HCEC 1CT (cell line): ENCODE measurements around the gene CAND1.
"Not testable (repeated sequence)": the region's sequence is repeated elsewhere in the genome, so short reads cannot be mapped to it uniquely, and the experiment has no call there.

Experiments
- DNase-seq: peaks from one replicate; pipeline ENCODE4 v3.0.0-alpha.2; 2017

The CAND1 gene

DNA sequence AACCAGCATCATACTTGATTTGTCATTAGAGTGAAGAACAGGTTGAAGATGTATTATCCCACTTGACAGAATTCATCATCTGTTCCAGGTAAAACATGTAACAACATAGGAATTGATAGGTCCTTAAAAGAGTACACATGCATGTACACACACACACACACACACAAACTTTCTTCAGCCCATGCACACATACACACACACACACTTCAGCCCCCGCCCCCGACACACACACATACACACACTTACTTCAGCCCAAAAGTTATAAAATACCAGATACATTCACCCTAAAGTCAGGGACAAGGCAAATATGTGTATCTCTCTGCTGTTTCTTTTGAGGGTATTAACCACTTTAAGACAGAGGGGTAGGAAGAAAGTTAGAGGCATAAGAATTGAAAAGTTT lies 15.4 kb downstream of the CAND1 start:
- DNase-seq = no peak

GRCh38 chr12:67286257-67286656 lies 17.1 kb downstream of the CAND1 start:
- DNase-seq = no peak

DNA sequence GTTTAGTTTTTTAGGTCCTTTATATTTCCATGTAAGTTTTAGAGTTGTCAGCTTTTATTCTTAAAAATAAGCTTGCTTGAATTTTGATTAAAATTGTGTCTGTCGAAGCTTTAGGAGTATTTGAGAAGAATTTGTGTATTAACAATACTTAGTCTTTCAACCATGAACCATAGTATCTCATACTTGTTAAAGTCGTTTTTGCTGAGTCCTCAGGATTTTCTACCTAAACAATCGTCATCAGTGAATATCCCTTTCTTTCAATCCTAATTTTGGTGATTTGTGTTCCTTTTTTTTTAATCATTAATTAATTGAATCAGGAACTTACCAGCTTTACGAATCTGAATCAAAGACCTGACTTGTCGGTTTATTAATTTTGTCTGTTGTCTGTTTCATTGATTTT lies 18.2 kb downstream of the CAND1 start:
- DNase-seq = no peak

- no peak for DNase-seq
Observed at GRCh38 chr12:67288561-67288960, 19.4 kb downstream of the CAND1 start.

DNA sequence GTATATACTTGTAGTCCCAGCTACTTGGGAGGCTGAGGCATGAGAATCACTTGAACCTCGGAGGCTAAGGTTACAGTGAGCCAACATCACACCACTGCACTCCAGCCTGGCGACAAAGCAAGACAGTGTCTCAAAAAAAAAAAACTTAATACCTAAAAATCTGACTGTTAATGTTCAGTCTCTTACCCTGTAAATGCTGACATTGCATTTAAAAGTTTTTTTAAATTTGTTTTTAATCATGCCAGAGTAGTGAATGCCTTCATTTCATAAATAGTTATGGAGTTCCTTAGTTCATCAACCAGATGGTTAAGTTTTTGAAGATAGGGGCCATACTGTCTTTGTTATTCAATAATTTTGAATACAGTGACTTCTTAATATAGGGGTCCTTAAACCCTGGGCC lies 21.2 kb downstream of the CAND1 start:
- no peak for DNase-seq

- no peak for DNase-seq
Observed at GRCh38 chr12:67299526-67299925, 30.4 kb downstream of the CAND1 start.

GRCh38 chr12:67299926-67300325 lies 30.8 kb downstream of the CAND1 start:
- no peak for DNase-seq

DNA sequence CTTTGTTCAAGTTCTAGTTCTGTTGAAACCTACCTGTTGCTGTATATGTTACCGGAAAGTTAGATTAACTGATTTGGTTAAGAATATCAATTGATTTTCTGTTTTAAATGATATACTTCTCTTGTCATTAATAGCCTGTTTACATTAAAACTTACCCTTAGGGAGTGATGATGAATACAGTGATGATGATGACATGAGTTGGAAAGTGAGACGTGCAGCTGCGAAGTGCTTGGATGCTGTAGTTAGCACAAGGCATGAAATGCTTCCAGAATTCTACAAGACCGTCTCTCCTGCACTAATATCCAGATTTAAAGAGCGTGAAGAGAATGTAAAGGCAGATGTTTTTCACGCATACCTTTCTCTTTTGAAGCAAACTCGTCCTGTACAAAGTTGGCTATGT lies 33.0 kb downstream of the CAND1 start:
- DNase-seq = no peak

GRCh38 chr12:67305544-67305943 lies 36.4 kb downstream of the CAND1 start:
- no peak for DNase-seq

GRCh38 chr12:67306712-67307111 lies 37.6 kb downstream of the CAND1 start:
- no peak for DNase-seq

DNA sequence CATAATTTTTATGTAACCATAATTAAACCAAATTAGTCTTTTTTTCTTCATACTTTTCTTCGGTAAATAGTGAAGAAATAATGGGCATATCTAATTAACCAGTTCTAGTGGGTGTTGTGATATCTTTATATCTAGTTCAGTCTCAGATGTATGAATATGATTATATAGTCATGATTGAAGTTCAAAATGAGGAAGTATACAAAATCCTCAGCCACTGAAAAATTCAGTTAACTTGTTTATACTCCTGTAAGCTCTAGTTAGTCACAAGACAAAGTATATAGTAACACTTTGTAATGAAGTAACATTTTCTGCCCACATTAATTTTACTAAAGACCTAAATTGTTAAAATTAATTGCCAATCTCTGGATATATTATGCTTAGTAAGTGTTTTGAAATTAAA lies 46.5 kb downstream of the CAND1 start:
- no peak for DNase-seq

DNA sequence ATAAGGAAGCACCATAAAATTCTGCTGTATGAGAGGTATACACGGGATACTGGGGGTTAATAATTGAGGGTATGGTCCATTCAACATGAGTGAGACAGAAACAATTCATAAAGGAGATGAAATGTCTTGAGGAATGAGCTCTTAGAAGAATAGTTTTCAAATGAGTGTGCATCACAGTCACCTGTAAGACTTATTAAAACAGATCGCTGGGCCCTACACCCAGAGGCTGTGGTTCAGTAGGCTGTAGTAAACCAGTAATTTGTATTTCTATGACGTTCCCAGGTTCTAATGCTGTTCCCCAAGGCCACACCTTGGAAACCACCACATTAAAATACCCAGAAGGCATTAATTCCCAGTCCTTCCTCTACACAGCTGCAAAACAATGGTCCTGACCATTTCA lies 49.6 kb downstream of the CAND1 start:
- DNase-seq = no peak

- DNase-seq = no peak
Observed at GRCh38 chr12:67319936-67320335, 50.8 kb downstream of the CAND1 start.

DNA sequence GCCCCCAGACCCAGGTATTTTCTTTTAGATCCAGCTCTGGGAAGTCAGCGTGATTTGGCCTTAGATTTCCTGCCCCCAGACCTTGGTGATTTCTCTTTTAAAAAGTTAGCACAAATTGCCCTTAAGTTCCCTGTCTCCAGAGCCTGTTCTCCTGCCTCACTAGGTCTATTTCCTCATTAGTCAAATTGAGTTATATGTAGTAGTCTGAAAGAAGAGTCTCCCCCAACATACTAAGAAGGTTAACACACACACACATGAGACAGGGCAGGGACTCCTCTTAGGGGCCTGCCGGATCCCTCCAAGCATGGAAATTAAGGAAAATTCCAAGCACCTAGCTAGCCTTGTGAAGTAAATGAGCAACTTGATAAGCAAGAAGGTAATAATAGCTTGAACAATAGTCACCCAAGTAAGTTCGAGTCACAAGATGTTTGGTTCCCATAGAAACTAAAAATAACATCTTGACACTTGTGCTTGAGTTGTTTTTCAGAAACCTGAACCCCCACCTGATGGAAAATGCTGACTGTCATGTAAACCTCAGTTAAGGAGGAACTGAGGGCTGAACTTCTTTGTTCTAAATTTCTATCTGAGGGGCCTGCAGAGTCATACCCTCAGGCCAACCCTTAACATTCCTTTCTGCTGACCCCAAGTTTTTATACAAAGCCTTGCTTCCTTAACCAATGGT lies 51.6 kb downstream of the CAND1 start:
- no peak for DNase-seq

- DNase-seq = no peak
Observed at GRCh38 chr12:67322580-67322979, 53.4 kb downstream of the CAND1 start.

GRCh38 chr12:67323007-67323406 lies 53.8 kb downstream of the CAND1 start:
- no peak for DNase-seq

- no peak for DNase-seq
Observed at GRCh38 chr12:67326637-67327036, 57.5 kb downstream of the CAND1 start.

- no peak for DNase-seq
Observed at GRCh38 chr12:67327466-67327865, 58.3 kb downstream of the CAND1 start.

GRCh38 chr12:67331123-67331522 lies 62.0 kb downstream of the CAND1 start:
- DNase-seq = no peak

- no peak for DNase-seq
Observed at GRCh38 chr12:67331828-67332227, 62.7 kb downstream of the CAND1 start.

GRCh38 chr12:67333649-67334048 lies 64.5 kb downstream of the CAND1 start:
- DNase-seq = no peak

DNA sequence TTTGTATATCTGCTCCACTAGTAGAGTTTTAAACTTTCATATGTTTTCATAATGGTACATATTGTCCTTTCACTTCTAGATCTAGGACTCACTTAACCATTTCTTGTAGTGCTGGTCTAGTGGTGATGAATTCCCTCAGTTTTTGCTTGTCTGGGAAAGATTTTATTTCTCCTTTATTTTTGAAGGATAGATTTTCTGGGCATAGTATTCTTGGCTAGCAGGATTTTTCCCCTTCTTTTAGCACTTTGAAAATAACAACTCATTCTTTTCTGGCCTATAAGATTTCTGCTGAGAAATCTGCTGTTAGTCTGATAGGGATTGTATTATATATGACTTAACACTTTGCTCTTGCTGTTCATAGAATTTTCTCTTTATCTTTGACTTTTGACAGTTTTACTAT lies 69.3 kb downstream of the CAND1 start:
- DNase-seq = no peak

DNA sequence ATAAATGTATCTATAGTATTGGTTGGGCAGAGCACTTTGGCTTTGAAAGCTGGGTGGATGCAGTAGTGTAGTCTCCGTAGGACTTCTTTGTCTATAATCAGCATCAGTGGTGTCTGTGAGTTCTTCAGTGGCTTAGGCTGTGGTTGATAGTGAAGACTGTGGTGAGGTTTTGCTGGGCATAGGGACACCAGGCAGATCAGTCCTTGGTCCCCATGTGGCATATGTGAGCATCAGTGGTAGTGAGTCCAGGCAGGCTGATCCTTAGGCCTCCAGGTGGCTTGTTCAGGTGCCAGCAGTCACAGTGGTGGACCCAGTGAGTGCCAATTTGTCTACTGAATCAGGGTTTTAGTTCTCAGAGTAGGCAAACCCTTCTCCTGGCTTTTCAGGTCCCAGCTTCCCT lies 70.4 kb downstream of the CAND1 start:
- DNase-seq = no peak

- DNase-seq = not testable (repeated sequence)
Observed at GRCh38 chr12:67341086-67341485, 71.9 kb downstream of the CAND1 start.

DNA sequence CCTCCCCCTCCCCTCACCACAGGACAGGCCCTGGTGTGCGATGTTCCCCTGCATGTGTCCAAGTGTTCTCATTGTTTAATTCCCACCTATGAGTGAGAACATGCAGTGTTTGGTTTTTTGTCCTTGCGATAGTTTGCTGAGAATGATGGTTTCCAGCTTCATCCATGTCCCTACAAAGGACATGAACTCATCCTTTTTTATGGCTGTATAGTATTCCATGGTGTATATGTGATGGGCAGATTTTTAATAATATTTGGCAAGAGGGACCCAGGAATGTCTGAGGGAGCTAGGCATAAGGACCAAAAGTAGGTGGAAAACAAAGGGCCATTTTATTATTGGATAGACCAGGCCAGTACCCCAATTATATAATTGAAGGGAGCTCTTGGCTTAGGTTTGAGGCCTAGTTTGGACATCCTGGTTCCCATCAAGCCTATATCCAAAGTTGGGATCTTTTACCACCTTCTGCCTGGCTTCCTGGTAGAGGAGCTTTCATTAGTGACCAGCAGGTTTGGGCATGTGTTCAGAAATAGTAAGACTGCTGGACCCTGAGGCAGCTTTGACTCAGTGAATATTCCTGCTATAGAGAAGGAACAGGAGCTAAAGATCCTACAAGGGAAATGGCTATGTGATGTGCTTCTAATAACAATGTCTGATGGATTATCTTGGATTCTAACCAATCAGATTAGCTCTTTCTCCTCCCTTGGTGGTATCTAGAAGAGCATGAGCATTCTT lies 76.0 kb downstream of the CAND1 start:
- DNase-seq = no peak
